Activated naive CD8-positive, alpha-beta T cell treated with anti-CD3 and anti-CD28 coated beads, Interleukin-2, amount 10 ng/mL, durations not matched to agents 7 days and 5 days (primary cell): ENCODE data around the gene MEIS1. TPM values are rescaled to one million over a fixed set of nuclear protein-coding genes. Genes with fewer than 3 reads are reported as not detected.
A peak's percentile ranks its signal among the peaks of the same experiment; 100 is the strongest.

ENCODE experiments used
- ATAC-seq: fragments of 150-1000 bp; cut with Tn5 transposase; one replicate; pipeline ENCODE4 v1.10.0; 2021; ENCODE audit warnings: low read depth, moderate library complexity
- POLR2A ChIA-PET: fragments of 350-600 bp; sonication (Branson Sonifier 250); formaldehyde crosslinking; loops from one replicate; lab custom pipeline; 2021; ENCODE audit warnings: antibody characterized with exemption; lab: Charles Lee
- DNase-seq: peaks from one replicate; pipeline ENCODE4 v3.0.0; 2021
- H3K27ac Mint-ChIP-seq: one replicate; pipeline ENCODE4 v1.8.0; 2022; ENCODE audit warnings: mild to moderate bottlenecking, mixed read lengths
- H3K27me3 Mint-ChIP-seq: one replicate; pipeline ENCODE4 v1.8.0; 2022; ENCODE audit warnings: mild to moderate bottlenecking, moderate library complexity, mixed read lengths
- H3K36me3 Mint-ChIP-seq: one replicate; pipeline ENCODE4 v1.8.0; 2021; ENCODE audit warnings: mild to moderate bottlenecking, mixed read lengths
- H3K4me1 Mint-ChIP-seq: one replicate; pipeline ENCODE4 v1.8.0; 2021; ENCODE audit warnings: mixed read lengths
- H3K4me3 Mint-ChIP-seq: one replicate; pipeline ENCODE4 v1.8.0; 2022; ENCODE audit warnings: mild to moderate bottlenecking, moderate library complexity, mixed read lengths
- H3K9me3 Mint-ChIP-seq: one replicate; pipeline ENCODE4 v1.8.0; 2021; ENCODE audit warnings: mixed read lengths
- total RNA-seq, 2 experiments: library from RNA; stranded (reverse); gene quantifications; one replicate each; pipeline ENCODE4 v1.2.3, GENCODE V29; 2021

Gene MEIS1
- total RNA-seq, 2 experiments from 2014 or later = not detected

DNA sequence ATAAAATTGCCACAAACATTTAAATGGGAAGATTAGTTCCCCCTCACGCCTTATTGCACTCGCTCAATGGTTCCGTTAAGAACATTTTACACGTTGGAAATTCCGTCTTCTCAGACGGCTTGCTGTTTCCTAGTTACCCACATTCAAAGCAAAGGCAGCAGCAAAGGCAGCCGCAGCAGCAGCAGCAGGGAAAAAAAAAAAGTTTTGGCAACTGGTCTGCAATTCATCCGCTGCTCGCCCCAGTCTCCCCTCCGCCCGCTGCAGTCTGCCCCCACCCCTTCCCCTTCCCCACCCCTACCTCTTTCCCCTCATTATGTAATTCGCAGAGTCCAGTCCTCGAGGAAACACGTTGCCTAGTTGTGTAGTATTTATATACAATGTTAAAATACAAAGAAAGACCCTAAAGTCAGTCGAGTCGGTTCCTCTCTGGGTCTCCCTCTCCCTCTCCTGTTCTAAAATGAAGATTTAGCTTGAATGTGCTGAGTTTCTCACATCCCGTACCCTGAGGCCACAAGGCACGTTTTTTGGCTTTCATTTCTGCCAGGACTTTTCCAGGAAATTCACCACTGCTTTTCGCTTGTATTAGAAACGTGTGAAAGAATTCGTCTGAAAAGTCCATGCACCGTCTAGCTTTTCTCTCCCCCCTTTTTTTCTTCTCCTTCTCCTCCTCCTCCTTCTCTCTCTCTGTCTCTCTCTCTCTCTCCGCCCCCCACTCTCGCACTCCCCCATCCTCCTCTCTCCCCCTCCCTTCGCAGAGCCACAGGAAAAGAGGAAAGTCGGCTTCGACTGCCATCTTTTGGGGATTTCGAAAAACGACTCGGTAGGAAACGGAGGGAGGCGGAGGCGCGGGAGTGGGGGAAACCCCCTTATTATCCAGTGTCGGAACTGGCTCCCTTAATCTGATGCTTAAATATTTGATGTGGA is 140.0 kb downstream of the MEIS1 start:
- POLR2A ChIA-PET = no interaction called here
- Mint-ChIP-seq H3K4me3 (peak overlapping the region; percentile 32), H3K27ac (no peak overlapping the region), H3K27me3 (peaks cover 55% of the 10 kb centered on the region), H3K9me3 (no peaks in the 10 kb centered on the region), H3K4me1 (peaks cover 1% of the 10 kb centered on the region), H3K36me3 (no peaks in the 10 kb centered on the region)
- DNase-seq (no peak), ATAC-seq (no peak)

- peak overlapping the region; percentile 32 for H3K4me3 Mint-ChIP-seq
- DNase-seq = peak; percentile 30
- H3K9me3 Mint-ChIP-seq = no peaks in the 10 kb centered on the region
- POLR2A ChIA-PET = no interaction called here
- no peak for ATAC-seq
- peaks cover 63% of the 10 kb centered on the region for H3K27me3 Mint-ChIP-seq
- H3K27ac Mint-ChIP-seq = no peak overlapping the region
- no peaks in the 10 kb centered on the region for H3K36me3 Mint-ChIP-seq
- H3K4me1 Mint-ChIP-seq = peaks cover 1% of the 10 kb centered on the region
Observed at GRCh38 chr2:66575625-66576310, 140.8 kb downstream of the MEIS1 start.

- no peak overlapping the region for H3K4me3 Mint-ChIP-seq
- no peak for DNase-seq
Observed at GRCh38 chr2:66576311-66576560, 141.3 kb downstream of the MEIS1 start.

GRCh38 chr2:66576561-66577320 is 141.8 kb downstream of the MEIS1 start:
- Mint-ChIP-seq H3K36me3 (no peaks in the 10 kb centered on the region), H3K9me3 (no peaks in the 10 kb centered on the region), H3K4me1 (peaks cover 5% of the 10 kb centered on the region), H3K27me3 (peaks cover 67% of the 10 kb centered on the region), H3K27ac (no peak overlapping the region), H3K4me3 (no peak overlapping the region)
- DNase-seq (peak; percentile 28), ATAC-seq (no peak)
- POLR2A ChIA-PET = no interaction called here

More at GRCh38 chr2:66576311-66576560, 141.3 kb downstream of the MEIS1 start:
- Mint-ChIP-seq H3K9me3 (no peaks in the 10 kb centered on the region), H3K4me1 (peaks cover 5% of the 10 kb centered on the region), H3K27me3 (peaks cover 67% of the 10 kb centered on the region), H3K36me3 (no peaks in the 10 kb centered on the region), H3K27ac (no peak overlapping the region)
- no peak for ATAC-seq
- POLR2A ChIA-PET = no interaction called here

DNA sequence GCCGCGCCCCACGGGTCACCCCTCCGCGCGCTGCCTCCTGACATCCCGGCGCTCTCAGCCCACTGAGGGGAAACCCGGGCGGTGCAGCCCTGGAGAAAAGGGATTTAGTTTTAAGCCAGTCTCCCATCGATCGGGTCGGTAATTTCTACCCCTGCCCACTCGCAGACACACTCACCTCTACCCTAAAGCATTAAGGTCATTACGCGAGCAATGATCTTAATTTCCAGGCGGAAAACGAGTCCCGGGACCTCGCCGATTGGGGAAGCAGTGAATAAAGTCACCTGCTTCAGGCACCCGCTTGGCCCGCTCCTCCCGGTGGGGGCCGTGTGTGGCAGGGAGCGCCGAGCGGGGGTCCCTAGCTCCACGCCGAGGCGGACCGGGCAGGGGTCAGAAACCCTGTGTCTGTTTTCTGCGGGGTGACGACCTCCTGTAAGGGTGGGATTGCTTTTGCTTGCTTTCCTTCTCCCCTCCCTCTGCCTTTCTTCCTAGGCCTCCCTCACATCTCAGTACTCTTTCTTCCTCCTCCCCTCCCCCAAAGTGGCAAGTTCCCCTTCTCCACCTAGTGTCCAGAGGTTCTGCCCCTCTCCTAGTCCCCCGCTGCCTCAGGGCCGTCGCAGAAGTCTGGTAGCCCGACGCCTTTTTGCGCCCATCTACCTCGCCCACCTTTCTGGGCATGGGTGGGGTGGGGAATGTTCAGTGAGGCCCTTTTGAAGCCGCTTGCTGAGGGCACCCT is 142.6 kb downstream of the MEIS1 start:
- DNase-seq (peak; percentile 25), ATAC-seq (no peak)
- H3K4me3 Mint-ChIP-seq = no peak overlapping the region
- peaks cover 5% of the 10 kb centered on the region for H3K4me1 Mint-ChIP-seq
- no peaks in the 10 kb centered on the region for H3K9me3 Mint-ChIP-seq
- peaks cover 67% of the 10 kb centered on the region for H3K27me3 Mint-ChIP-seq
- no peaks in the 10 kb centered on the region for H3K36me3 Mint-ChIP-seq
- no peak overlapping the region for H3K27ac Mint-ChIP-seq
- POLR2A ChIA-PET = no interaction called here

- no peak overlapping the region for H3K4me3 Mint-ChIP-seq
- H3K27me3 Mint-ChIP-seq = peaks cover 67% of the 10 kb centered on the region
- no peak for DNase-seq
- peaks cover 5% of the 10 kb centered on the region for H3K4me1 Mint-ChIP-seq
- POLR2A ChIA-PET = no interaction called here
- H3K27ac Mint-ChIP-seq = no peak overlapping the region
- H3K36me3 Mint-ChIP-seq = no peaks in the 10 kb centered on the region
- no peak for ATAC-seq
- no peaks in the 10 kb centered on the region for H3K9me3 Mint-ChIP-seq
Observed at GRCh38 chr2:66578054-66578686, 143.2 kb downstream of the MEIS1 start.

- H3K27ac Mint-ChIP-seq = no peak overlapping the region
- H3K36me3 Mint-ChIP-seq = no peaks in the 10 kb centered on the region
- DNase-seq (no peak), ATAC-seq (no peak)
- no peaks in the 10 kb centered on the region for H3K9me3 Mint-ChIP-seq
- no peak overlapping the region for H3K4me3 Mint-ChIP-seq
- H3K4me1 Mint-ChIP-seq = peaks cover 5% of the 10 kb centered on the region
- H3K27me3 Mint-ChIP-seq = peaks cover 65% of the 10 kb centered on the region
- POLR2A ChIA-PET = no interaction called here
Observed at GRCh38 chr2:66578687-66579106, 143.8 kb downstream of the MEIS1 start.

GRCh38 chr2:66579186-66580126 is 144.5 kb downstream of the MEIS1 start:
- Mint-ChIP-seq H3K27me3 (peaks cover 60% of the 10 kb centered on the region), H3K36me3 (no peaks in the 10 kb centered on the region), H3K4me1 (peaks cover 5% of the 10 kb centered on the region), H3K4me3 (no peak overlapping the region), H3K27ac (no peak overlapping the region), H3K9me3 (no peaks in the 10 kb centered on the region)
- POLR2A ChIA-PET = no interaction called here
- DNase-seq = no peak
- ATAC-seq = no peak

- no peaks in the 10 kb centered on the region for H3K9me3 Mint-ChIP-seq
- POLR2A ChIA-PET = no interaction called here
- H3K27ac Mint-ChIP-seq = no peak overlapping the region
- no peaks in the 10 kb centered on the region for H3K36me3 Mint-ChIP-seq
- H3K27me3 Mint-ChIP-seq = peaks cover 51% of the 10 kb centered on the region
- no peak for DNase-seq
- no peak for ATAC-seq
- H3K4me3 Mint-ChIP-seq = peak overlapping the region; percentile 18
- H3K4me1 Mint-ChIP-seq = peaks cover 5% of the 10 kb centered on the region
Observed at GRCh38 chr2:66580166-66581049, 145.5 kb downstream of the MEIS1 start.

GRCh38 chr2:66581339-66582103 is 146.6 kb downstream of the MEIS1 start:
- Mint-ChIP-seq H3K36me3 (no peaks in the 10 kb centered on the region), H3K27me3 (peaks cover 50% of the 10 kb centered on the region), H3K9me3 (no peaks in the 10 kb centered on the region), H3K4me1 (peaks cover 5% of the 10 kb centered on the region), H3K4me3 (no peak overlapping the region), H3K27ac (no peak overlapping the region)
- ATAC-seq (no peak), DNase-seq (peak; percentile 29)
- POLR2A ChIA-PET = no interaction called here
